ENCODE data around the gene NKX6-1. TPM values are rescaled to one million over a fixed set of nuclear protein-coding genes. Genes with fewer than 3 reads are reported as not detected.

Gene NKX6-1
- total RNA-seq, 1 donor from 2014 or later, result not detected

DNA sequence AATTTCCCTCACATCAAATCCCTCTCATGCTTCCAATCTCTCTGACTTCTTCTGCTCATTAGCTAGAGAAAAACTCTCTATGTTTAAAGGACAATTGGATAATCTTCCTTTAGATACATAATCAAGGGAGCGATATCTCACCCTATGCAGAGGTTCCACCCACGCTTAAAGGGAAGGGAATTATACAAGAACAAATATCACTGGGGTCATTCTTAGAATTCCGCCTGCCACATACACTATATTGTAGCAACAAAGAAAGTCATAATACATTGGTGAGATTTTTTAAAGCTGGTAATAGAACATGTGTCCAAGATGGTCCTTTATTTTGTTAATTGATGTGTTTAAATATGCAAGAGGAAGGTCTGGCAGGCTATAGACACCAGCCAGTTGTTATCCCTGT lies 31.5 kb downstream of the NKX6-1 start:
- Mint-ChIP-seq H3K4me3 (no peak overlapping the region), H3K36me3 (ENCODE audit: low read depth) (no peaks in the 10 kb centered on the region)
- intact Hi-C loops (cut with micrococcal nuclease), result no loop called here

DNA sequence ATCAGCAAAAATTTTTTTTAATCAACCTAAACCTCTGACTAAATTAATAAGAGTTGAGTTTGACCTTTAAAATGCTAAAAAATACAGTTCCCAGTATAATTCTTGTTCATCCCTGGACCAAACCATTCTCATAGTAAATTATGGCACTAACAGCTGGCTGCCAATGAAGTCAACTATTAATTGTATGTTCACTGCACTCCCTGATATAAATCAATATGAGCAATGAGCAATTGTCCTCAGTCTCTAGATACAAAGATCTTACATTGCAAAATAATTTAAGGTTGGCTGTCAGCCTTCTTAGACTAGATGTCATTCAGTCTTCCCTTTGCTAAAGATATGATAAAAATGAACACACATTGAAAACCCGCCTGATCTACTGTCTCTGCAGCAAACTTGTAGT lies 39.3 kb downstream of the NKX6-1 start:
- peaks cover 4% of the 10 kb centered on the region for H3K9me3 Mint-ChIP-seq
- DNase-seq (no peak), ATAC-seq (ENCODE audit: low read depth) (no peak)
- CTCF ChIA-PET, result no interaction called here
- peaks cover 7% of the 10 kb centered on the region for H3K27me3 Mint-ChIP-seq
- H3K27ac Mint-ChIP-seq, result no peak overlapping the region
- POLR2A ChIA-PET, result no interaction called here
- no peak overlapping the region for H3K4me3 Mint-ChIP-seq
- TF ChIP-seq, protein P1, sequence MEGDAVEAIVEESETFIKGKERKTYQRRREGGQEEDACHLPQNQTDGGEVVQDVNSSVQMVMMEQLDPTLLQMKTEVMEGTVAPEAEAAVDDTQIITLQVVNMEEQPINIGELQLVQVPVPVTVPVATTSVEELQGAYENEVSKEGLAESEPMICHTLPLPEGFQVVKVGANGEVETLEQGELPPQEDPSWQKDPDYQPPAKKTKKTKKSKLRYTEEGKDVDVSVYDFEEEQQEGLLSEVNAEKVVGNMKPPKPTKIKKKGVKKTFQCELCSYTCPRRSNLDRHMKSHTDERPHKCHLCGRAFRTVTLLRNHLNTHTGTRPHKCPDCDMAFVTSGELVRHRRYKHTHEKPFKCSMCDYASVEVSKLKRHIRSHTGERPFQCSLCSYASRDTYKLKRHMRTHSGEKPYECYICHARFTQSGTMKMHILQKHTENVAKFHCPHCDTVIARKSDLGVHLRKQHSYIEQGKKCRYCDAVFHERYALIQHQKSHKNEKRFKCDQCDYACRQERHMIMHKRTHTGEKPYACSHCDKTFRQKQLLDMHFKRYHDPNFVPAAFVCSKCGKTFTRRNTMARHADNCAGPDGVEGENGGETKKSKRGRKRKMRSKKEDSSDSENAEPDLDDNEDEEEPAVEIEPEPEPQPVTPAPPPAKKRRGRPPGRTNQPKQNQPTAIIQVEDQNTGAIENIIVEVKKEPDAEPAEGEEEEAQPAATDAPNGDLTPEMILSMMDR (IDR thresholded peaks at IDR 0.05), result no peak
- intact Hi-C loops (cut with micrococcal nuclease), result no loop called here
- H3K4me1 Mint-ChIP-seq, result no peaks in the 10 kb centered on the region
- H3K36me3 Mint-ChIP-seq (ENCODE audit: low read depth), result no peaks in the 10 kb centered on the region

More for the DNA sequence above, 31.5 kb downstream of the NKX6-1 start:
- ChIA-PET CTCF (no interaction called here), POLR2A (no interaction called here)
- TF ChIP-seq, protein P1 (IDR thresholded peaks at IDR 0.05), result no peak
- Mint-ChIP-seq H3K27ac (no peak overlapping the region), H3K4me1 (no peaks in the 10 kb centered on the region), H3K27me3 (peaks cover 7% of the 10 kb centered on the region), H3K9me3 (peaks cover 4% of the 10 kb centered on the region)
- DNase-seq (no peak), ATAC-seq (ENCODE audit: low read depth) (no peak)

DNA sequence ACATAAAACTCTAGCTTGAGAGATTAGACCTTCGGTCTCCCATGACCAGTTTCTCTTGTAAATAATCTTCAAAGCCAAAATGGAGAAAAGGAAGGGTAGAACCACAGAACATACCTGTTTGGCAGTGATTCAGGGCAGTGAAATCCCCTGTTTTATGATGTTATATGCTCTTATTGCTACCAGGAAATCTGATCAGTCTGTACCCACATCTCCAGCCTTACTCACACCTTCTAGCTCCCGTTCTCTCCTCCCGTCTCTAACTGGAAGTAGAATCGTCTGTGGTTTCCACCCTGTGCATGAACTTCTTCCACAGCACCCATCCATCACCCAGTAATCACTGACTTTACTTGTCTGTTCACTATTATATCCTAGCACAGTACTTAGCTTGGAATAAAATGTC lies 42.9 kb downstream of the NKX6-1 start:
- Mint-ChIP-seq H3K27ac (no peak overlapping the region), H3K27me3 (peaks cover 8% of the 10 kb centered on the region), H3K9me3 (no peaks in the 10 kb centered on the region), H3K36me3 (ENCODE audit: low read depth) (no peaks in the 10 kb centered on the region), H3K4me1 (no peaks in the 10 kb centered on the region), H3K4me3 (no peak overlapping the region)
- ChIA-PET POLR2A (no interaction called here), CTCF (no interaction called here)
- intact Hi-C loops (cut with micrococcal nuclease), result no loop called here
- ATAC-seq (ENCODE audit: low read depth) (no peak), DNase-seq (no peak)
- TF ChIP-seq, protein P1 (IDR thresholded peaks at IDR 0.05), result no peak

DNA sequence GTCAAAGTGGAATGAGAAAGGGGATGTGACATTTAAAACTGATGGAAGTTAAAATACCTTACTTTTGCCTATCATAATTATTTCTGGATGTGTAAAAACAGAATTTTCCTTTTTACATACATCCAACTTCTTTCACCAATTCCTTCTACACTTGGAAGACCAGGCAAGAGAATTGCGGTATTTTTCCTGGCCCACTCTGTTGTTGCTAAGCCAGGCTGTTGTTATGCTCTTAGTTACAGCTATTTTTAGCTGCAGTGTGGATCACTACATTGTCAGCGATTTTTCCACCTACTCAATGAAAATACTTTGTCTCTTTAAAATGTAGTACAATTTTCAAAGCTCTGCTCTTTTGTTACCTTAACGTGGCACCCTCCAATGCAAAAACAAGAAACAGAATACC lies 43.4 kb downstream of the NKX6-1 start:
- CTCF ChIA-PET, result no interaction called here

DNA sequence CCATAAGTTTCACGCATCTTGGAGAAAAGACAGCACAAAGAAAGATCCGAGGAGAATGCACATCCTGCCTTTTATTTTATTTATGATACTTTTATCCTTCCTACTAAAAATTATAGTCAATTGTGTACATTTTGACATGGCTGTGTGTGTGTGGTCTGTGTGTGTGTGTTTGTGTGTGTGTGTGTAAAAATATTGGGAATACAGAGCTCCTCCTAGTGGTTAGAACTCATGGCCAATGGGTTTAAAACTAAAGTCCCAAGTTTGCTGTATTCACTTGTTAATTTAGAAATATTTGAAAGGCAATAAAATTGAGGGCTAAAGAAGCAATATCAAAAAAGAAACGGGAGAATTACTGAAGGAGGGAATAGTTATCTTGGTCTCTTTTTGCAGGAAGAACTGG lies 47.5 kb downstream of the NKX6-1 start:
- Mint-ChIP-seq H3K27me3 (peaks cover 9% of the 10 kb centered on the region), H3K27ac (no peak overlapping the region), H3K4me3 (no peak overlapping the region), H3K9me3 (no peaks in the 10 kb centered on the region), H3K4me1 (no peaks in the 10 kb centered on the region), H3K36me3 (ENCODE audit: low read depth) (no peaks in the 10 kb centered on the region)
- intact Hi-C loops (cut with micrococcal nuclease), result no loop called here
- DNase-seq, result no peak
- TF ChIP-seq, protein P1 (IDR thresholded peaks at IDR 0.05), result no peak
- no peak for ATAC-seq (ENCODE audit: low read depth)
- ChIA-PET POLR2A (no interaction called here), CTCF (no interaction called here)

More for the DNA sequence above, 43.4 kb downstream of the NKX6-1 start:
- POLR2A ChIA-PET, result no interaction called here
- Mint-ChIP-seq H3K4me3 (no peak overlapping the region), H3K4me1 (no peaks in the 10 kb centered on the region), H3K27ac (no peak overlapping the region), H3K9me3 (no peaks in the 10 kb centered on the region), H3K27me3 (peaks cover 8% of the 10 kb centered on the region), H3K36me3 (ENCODE audit: low read depth) (no peaks in the 10 kb centered on the region)
- intact Hi-C loops (cut with micrococcal nuclease), result no loop called here
- TF ChIP-seq, protein P1 (IDR thresholded peaks at IDR 0.05), result no peak
- ATAC-seq (ENCODE audit: low read depth), result no peak
- no peak for DNase-seq
